OCI-M2 (cell line): ENCODE data around the gene DOCK4.

Experiments used
- DNase-seq: peaks from one replicate; lab custom pipeline; 2025; ENCODE audit not compliant: unreplicated experiment; lab: John Stamatoyannopoulos, UW

The DOCK4 gene

GRCh38 chr7:112084520-112084971 is 121.7 kb downstream of the DOCK4 start:
- no peak for DNase-seq

GRCh38 chr7:112083776-112084355 is 122.3 kb downstream of the DOCK4 start:
- DNase-seq = no peak

GRCh38 chr7:112082306-112082705 is 123.9 kb downstream of the DOCK4 start:
- no peak for DNase-seq

- no peak for DNase-seq
These were observed 124.4 kb downstream of the DOCK4 start for GRCh38 chr7:112081778-112082177.

- DNase-seq = no peak
These were observed 125.2 kb downstream of the DOCK4 start for GRCh38 chr7:112080978-112081377.

- no peak for DNase-seq
These were observed 125.8 kb downstream of the DOCK4 start for GRCh38 chr7:112080441-112080840.

GRCh38 chr7:112079673-112080072 is 126.5 kb downstream of the DOCK4 start:
- DNase-seq = no peak

- no peak for DNase-seq
These were observed 127.1 kb downstream of the DOCK4 start for GRCh38 chr7:112079122-112079521.

GRCh38 chr7:112076324-112076723 is 129.9 kb downstream of the DOCK4 start:
- DNase-seq = no peak

GRCh38 chr7:112074464-112074863 is 131.7 kb downstream of the DOCK4 start:
- no peak for DNase-seq

GRCh38 chr7:112073530-112073929 is 132.7 kb downstream of the DOCK4 start:
- DNase-seq = no peak

GRCh38 chr7:112072541-112073245 is 133.5 kb downstream of the DOCK4 start:
- no peak for DNase-seq

GRCh38 chr7:112071856-112072255 is 134.3 kb downstream of the DOCK4 start:
- DNase-seq = no peak

- no peak for DNase-seq
These were observed 135.4 kb downstream of the DOCK4 start for GRCh38 chr7:112070674-112071256.

- no peak for DNase-seq
These were observed 136.3 kb downstream of the DOCK4 start for GRCh38 chr7:112069879-112070321.

- no peak for DNase-seq
These were observed 137.2 kb downstream of the DOCK4 start for GRCh38 chr7:112068967-112069366.

- DNase-seq = no peak
These were observed 138.3 kb downstream of the DOCK4 start for GRCh38 chr7:112067632-112068540.

GRCh38 chr7:112067200-112067599 is 139.0 kb downstream of the DOCK4 start:
- DNase-seq = no peak

- DNase-seq = no peak
These were observed 140.4 kb downstream of the DOCK4 start for GRCh38 chr7:112065758-112066157.

- no peak for DNase-seq
These were observed 141.4 kb downstream of the DOCK4 start for GRCh38 chr7:112064627-112065385.

GRCh38 chr7:112063974-112064373 is 142.2 kb downstream of the DOCK4 start:
- no peak for DNase-seq
